HFFc6 (cell line): ENCODE results near the gene COPE. TPM values are rescaled to one million over a fixed set of nuclear protein-coding genes. Genes with fewer than 3 reads are reported as not detected.

Source experiments
- DNase-seq: peaks from one replicate; pipeline ENCODE4 v3.0.0-alpha.2; 2018
- H3K27ac Mint-ChIP-seq: 2 replicates; pipeline ENCODE4 v1.8.0; 2020; ENCODE audit warnings: mild to moderate bottlenecking, mixed read lengths
- H3K27me3 Mint-ChIP-seq: 2 replicates; pipeline ENCODE4 v1.8.0; 2021; ENCODE audit warnings: mild to moderate bottlenecking, moderate library complexity, mixed read lengths; ENCODE audit not compliant: insufficient read depth
- H3K36me3 Mint-ChIP-seq: 2 replicates; pipeline ENCODE4 v1.8.0; 2021; ENCODE audit warnings: low read depth, mixed read lengths
- H3K4me1 Mint-ChIP-seq: 2 replicates; pipeline ENCODE4 v1.8.0; 2020; ENCODE audit warnings: low read depth, mixed read lengths
- H3K4me3 Mint-ChIP-seq: 2 replicates; pipeline ENCODE4 v1.8.0; 2020; ENCODE audit warnings: mild to moderate bottlenecking, moderate library complexity, mixed read lengths
- H3K9me3 Mint-ChIP-seq: 2 replicates; pipeline ENCODE4 v1.8.0; 2020; ENCODE audit warnings: mild to moderate bottlenecking, mixed read lengths
- CTCF ChIP-seq: fragments of 200-600 bp; sonication (generic); IDR thresholded peaks from 2 replicates; pipeline ENCODE4 v1.5.0; 2021; ENCODE audit warnings: antibody characterized with exemption, mild to moderate bottlenecking
- total RNA-seq, 6 experiments: library from RNA; stranded (reverse); fragmentation: NEBNext Ultra II Directional; extraction: Animal tissue kit (Norgen Biotek cat#: 25700); gene quantifications; 2 replicates in 1 of 6; 3 replicates in 5 of 6; pipeline ENCODE4 v1.2.3, GENCODE V29; 2021

COPE gene
- total RNA-seq, 6 experiments from 2014 or later = 268 to 315 (median 286) TPM

GRCh38 chr19:18893587-18894253 is 25.5 kb downstream of the COPE start:
- no peak for DNase-seq
- peaks cover 19% of the 10 kb centered on the region for H3K27me3 Mint-ChIP-seq
- no peak overlapping the region for H3K27ac Mint-ChIP-seq
- H3K4me1 Mint-ChIP-seq = no peaks in the 10 kb centered on the region
- no peak overlapping the region for H3K4me3 Mint-ChIP-seq
- TF ChIP-seq CTCF = no peak
- H3K9me3 Mint-ChIP-seq = no peaks in the 10 kb centered on the region
- H3K36me3 Mint-ChIP-seq = no peaks in the 10 kb centered on the region

GRCh38 chr19:18889949-18890745 is 29.0 kb downstream of the COPE start:
- DNase-seq = no peak
- no peaks in the 10 kb centered on the region for H3K9me3 Mint-ChIP-seq
- no peak for TF ChIP-seq CTCF
- no peak overlapping the region for H3K27ac Mint-ChIP-seq
- no peak overlapping the region for H3K4me3 Mint-ChIP-seq
- H3K27me3 Mint-ChIP-seq = peaks cover 16% of the 10 kb centered on the region
- no peaks in the 10 kb centered on the region for H3K4me1 Mint-ChIP-seq
- no peaks in the 10 kb centered on the region for H3K36me3 Mint-ChIP-seq

GRCh38 chr19:18886972-18887371 is 32.2 kb downstream of the COPE start:
- no peak overlapping the region for H3K4me3 Mint-ChIP-seq
- TF ChIP-seq CTCF = no peak
- no peaks in the 10 kb centered on the region for H3K36me3 Mint-ChIP-seq
- H3K27me3 Mint-ChIP-seq = peaks cover 19% of the 10 kb centered on the region
- DNase-seq = no peak
- H3K4me1 Mint-ChIP-seq = no peaks in the 10 kb centered on the region
- H3K27ac Mint-ChIP-seq = no peak overlapping the region
- H3K9me3 Mint-ChIP-seq = no peaks in the 10 kb centered on the region

- no peak overlapping the region for H3K27ac Mint-ChIP-seq
- peaks cover 9% of the 10 kb centered on the region for H3K27me3 Mint-ChIP-seq
- TF ChIP-seq CTCF = no peak
- H3K4me3 Mint-ChIP-seq = no peak overlapping the region
- H3K36me3 Mint-ChIP-seq = no peaks in the 10 kb centered on the region
- H3K9me3 Mint-ChIP-seq = no peaks in the 10 kb centered on the region
- H3K4me1 Mint-ChIP-seq = no peaks in the 10 kb centered on the region
- no peak for DNase-seq
These were observed 35.5 kb downstream of the COPE start for GRCh38 chr19:18883526-18884304.

- Mint-ChIP-seq H3K27ac (no peak overlapping the region), H3K4me3 (no peak overlapping the region), H3K9me3 (peaks cover 8% of the 10 kb centered on the region; the same call in 1 of the 2 replicates), H3K27me3 (peaks cover 7% of the 10 kb centered on the region), H3K36me3 (peaks cover 15% of the 10 kb centered on the region), H3K4me1 (no peaks in the 10 kb centered on the region)
- TF ChIP-seq CTCF = no peak
- DNase-seq = no peak
These were observed 37.7 kb downstream of the COPE start for GRCh38 chr19:18881491-18881890.
